Activated T-cell treated with anti-CD3 and anti-CD28 coated beads, Interleukin-2, amount 50 U/mL, for 72 hours (primary cell): Measurements from ENCODE around the gene TMCO1. TPM values are rescaled to one million over a fixed set of nuclear protein-coding genes. Genes with fewer than 3 reads are reported as not detected.
"Not testable (repeated sequence)": the region's sequence is repeated elsewhere in the genome, so short reads cannot be mapped to it uniquely, and the experiment has no call there.

ENCODE experiments used
- ATAC-seq, 2 donors: fragments of 150-1000 bp; cut with Tn5 transposase; replicated peaks in 1 of 2; 2 replicates each; pipeline ENCODE4 v1.10.0; 2021; ENCODE audit warnings: moderate library complexity in 2 of 2, mild to moderate bottlenecking in 1 of 2
- DNase-seq, 2 donors: peaks; one replicate each; pipeline ENCODE4 v3.0.0; 2021 to 2022; ENCODE audit warnings: mixed read lengths in 1 of 2
- H3K27ac Mint-ChIP-seq: one replicate; pipeline ENCODE4 v1.8.0; 2022; ENCODE audit warnings: mild to moderate bottlenecking, moderate library complexity, mixed read lengths
- H3K27me3 Mint-ChIP-seq: one replicate; pipeline ENCODE4 v1.8.0; 2022; ENCODE audit warnings: low read depth, mixed read lengths
- H3K36me3 Mint-ChIP-seq, 2 donors: one replicate each; pipeline ENCODE4 v1.8.0; 2022; ENCODE audit warnings: mixed read lengths in 2 of 2, mild to moderate bottlenecking in 1 of 2; ENCODE audit not compliant: insufficient read depth in 2 of 2
- H3K4me1 Mint-ChIP-seq: one replicate; pipeline ENCODE4 v1.8.0; 2022; ENCODE audit warnings: low read depth, mixed read lengths
- H3K4me3 Mint-ChIP-seq, 2 donors: one replicate each; pipeline ENCODE4 v1.8.0; 2022; ENCODE audit warnings: mild to moderate bottlenecking in 2 of 2, mixed read lengths in 2 of 2, moderate library complexity in 2 of 2
- H3K9me3 Mint-ChIP-seq, 2 donors: one replicate each; pipeline ENCODE4 v1.8.0; 2022; ENCODE audit warnings: mixed read lengths in 2 of 2
- total RNA-seq, 2 donors: library from RNA; stranded (reverse); gene quantifications; one replicate each; pipeline ENCODE4 v1.2.3, GENCODE V29; 2022

The TMCO1 gene
- total RNA-seq, result 10 to 100 TPM; 57.3 to 68.4 TPM

GRCh38 chr1:165768513-165769394 lies at the start of gene TMCO1:
Gene TMCO1, minus strand, starts transcription at chr1:165768868. Its CDS starts 117 bp downstream, at chr1:165768751.
- H3K9me3 Mint-ChIP-seq, result no peaks in the 10 kb centered on the region
- H3K27me3 Mint-ChIP-seq, result no peaks in the 10 kb centered on the region
- peak within 1 kb of the TSS; percentile 95 to 99 for H3K4me3 Mint-ChIP-seq
- ATAC-seq, result peak; percentile 100
- H3K27ac Mint-ChIP-seq, result peak within 1 kb of the TSS; percentile 98
- peak; percentile 92 to 95 for DNase-seq
- peaks cover 17 to 39% of the 10 kb centered on the region in 2 donors for H3K36me3 Mint-ChIP-seq
- peaks cover 61% of the 10 kb centered on the region for H3K4me1 Mint-ChIP-seq

GRCh38 chr1:165816826-165817497 lies 48.3 kb upstream of the TMCO1 start:
- no peak for DNase-seq

GRCh38 chr1:165816157-165816556 lies 47.5 kb upstream of the TMCO1 start:
- DNase-seq (no peak), ATAC-seq (no peak)
- H3K27me3 Mint-ChIP-seq, result peaks cover 8% of the 10 kb centered on the region
- H3K4me1 Mint-ChIP-seq, result no peaks in the 10 kb centered on the region
- no peaks in the 10 kb centered on the region for H3K9me3 Mint-ChIP-seq
- no peak overlapping the region for H3K27ac Mint-ChIP-seq
- no peak overlapping the region for H3K4me3 Mint-ChIP-seq
- no peaks in the 10 kb centered on the region for H3K36me3 Mint-ChIP-seq

More at GRCh38 chr1:165816826-165817497, 48.3 kb upstream of the TMCO1 start:
- ATAC-seq, result no peak
- Mint-ChIP-seq H3K4me3 (no peak overlapping the region), H3K27ac (no peak overlapping the region), H3K4me1 (no peaks in the 10 kb centered on the region), H3K27me3 (peaks cover 8% of the 10 kb centered on the region), H3K36me3 (no peaks in the 10 kb centered on the region), H3K9me3 (no peaks in the 10 kb centered on the region)

- no peak overlapping the region for H3K4me3 Mint-ChIP-seq
- no peak for DNase-seq
- H3K4me1 Mint-ChIP-seq, result no peaks in the 10 kb centered on the region
- no peaks in the 10 kb centered on the region for H3K36me3 Mint-ChIP-seq
- ATAC-seq, result no peak
- no peaks in the 10 kb centered on the region for H3K9me3 Mint-ChIP-seq
- no peak overlapping the region for H3K27ac Mint-ChIP-seq
- H3K27me3 Mint-ChIP-seq, result peaks cover 8% of the 10 kb centered on the region
Observed at GRCh38 chr1:165815725-165816124, 47.1 kb upstream of the TMCO1 start.

- Mint-ChIP-seq H3K9me3 (no peaks in the 10 kb centered on the region), H3K27ac (no peak overlapping the region), H3K27me3 (no peaks in the 10 kb centered on the region), H3K4me1 (no peaks in the 10 kb centered on the region), H3K36me3 (no peaks in the 10 kb centered on the region), H3K4me3 (no peak overlapping the region)
- DNase-seq (no peak), ATAC-seq (no peak)
Observed at GRCh38 chr1:165807613-165808012, 38.9 kb upstream of the TMCO1 start.

GRCh38 chr1:165804513-165804912 lies 35.8 kb upstream of the TMCO1 start:
- not testable (repeated sequence) for H3K4me3 Mint-ChIP-seq, ATAC-seq, DNase-seq, H3K27me3 Mint-ChIP-seq, H3K9me3 Mint-ChIP-seq, H3K4me1 Mint-ChIP-seq, H3K36me3 Mint-ChIP-seq, H3K27ac Mint-ChIP-seq

- peaks cover 7% of the 10 kb centered on the region for H3K27me3 Mint-ChIP-seq
- peaks cover 0 to 4% of the 10 kb centered on the region in 2 donors for H3K9me3 Mint-ChIP-seq
- H3K4me3 Mint-ChIP-seq, result no peak overlapping the region
- DNase-seq, result no peak
- no peak overlapping the region for H3K27ac Mint-ChIP-seq
- no peaks in the 10 kb centered on the region for H3K4me1 Mint-ChIP-seq
- ATAC-seq, result no peak
- H3K36me3 Mint-ChIP-seq, result peaks cover 0 to 4% of the 10 kb centered on the region in 2 donors
Observed at GRCh38 chr1:165799387-165799786, 30.7 kb upstream of the TMCO1 start.

GRCh38 chr1:165795894-165796293 lies 27.2 kb upstream of the TMCO1 start:
- H3K4me1 Mint-ChIP-seq, result no peaks in the 10 kb centered on the region
- no peak overlapping the region for H3K27ac Mint-ChIP-seq
- peaks cover 26% of the 10 kb centered on the region for H3K27me3 Mint-ChIP-seq
- H3K9me3 Mint-ChIP-seq, result peaks cover 0 to 2% of the 10 kb centered on the region in 2 donors
- peaks cover 0 to 4% of the 10 kb centered on the region in 2 donors for H3K36me3 Mint-ChIP-seq
- no peak for DNase-seq
- ATAC-seq, result no peak
- H3K4me3 Mint-ChIP-seq, result no peak overlapping the region

GRCh38 chr1:165793951-165794350 lies 25.3 kb upstream of the TMCO1 start:
- H3K4me3 Mint-ChIP-seq, result no peak overlapping the region
- H3K27me3 Mint-ChIP-seq, result peaks cover 18% of the 10 kb centered on the region
- H3K4me1 Mint-ChIP-seq, result no peaks in the 10 kb centered on the region
- H3K27ac Mint-ChIP-seq, result no peak overlapping the region
- H3K36me3 Mint-ChIP-seq, result no peaks in the 10 kb centered on the region
- DNase-seq, result no peak
- no peak for ATAC-seq
- H3K9me3 Mint-ChIP-seq, result no peaks in the 10 kb centered on the region

GRCh38 chr1:165787741-165788140 lies 19.1 kb upstream of the TMCO1 start:
- DNase-seq (no peak), ATAC-seq (no peak)
- H3K36me3 Mint-ChIP-seq, result peaks cover 0 to 2% of the 10 kb centered on the region in 2 donors
- H3K9me3 Mint-ChIP-seq, result no peaks in the 10 kb centered on the region
- no peaks in the 10 kb centered on the region for H3K4me1 Mint-ChIP-seq
- no peak overlapping the region for H3K4me3 Mint-ChIP-seq
- H3K27me3 Mint-ChIP-seq, result peaks cover 8% of the 10 kb centered on the region
- no peak overlapping the region for H3K27ac Mint-ChIP-seq

GRCh38 chr1:165783519-165783918 lies 14.9 kb upstream of the TMCO1 start:
- not testable (repeated sequence) for H3K27ac Mint-ChIP-seq, H3K9me3 Mint-ChIP-seq, H3K4me3 Mint-ChIP-seq, H3K36me3 Mint-ChIP-seq, DNase-seq, H3K27me3 Mint-ChIP-seq, H3K4me1 Mint-ChIP-seq, ATAC-seq

GRCh38 chr1:165778197-165778596 lies 9.5 kb upstream of the TMCO1 start:
- H3K4me1 Mint-ChIP-seq, H3K4me3 Mint-ChIP-seq, H3K9me3 Mint-ChIP-seq, H3K27ac Mint-ChIP-seq, ATAC-seq, DNase-seq, H3K27me3 Mint-ChIP-seq, H3K36me3 Mint-ChIP-seq: not testable (repeated sequence)

GRCh38 chr1:165773324-165773965 lies 4.8 kb upstream of the TMCO1 start:
- DNase-seq (no peak), ATAC-seq (no peak)
- peaks cover 18% of the 10 kb centered on the region for H3K4me1 Mint-ChIP-seq
- no peaks in the 10 kb centered on the region for H3K9me3 Mint-ChIP-seq
- no peak overlapping the region for H3K27ac Mint-ChIP-seq
- peaks cover 7 to 9% of the 10 kb centered on the region in 2 donors for H3K36me3 Mint-ChIP-seq
- no peak overlapping the region for H3K4me3 Mint-ChIP-seq
- no peaks in the 10 kb centered on the region for H3K27me3 Mint-ChIP-seq
